ENCODE data around the gene USF3.

DNA sequence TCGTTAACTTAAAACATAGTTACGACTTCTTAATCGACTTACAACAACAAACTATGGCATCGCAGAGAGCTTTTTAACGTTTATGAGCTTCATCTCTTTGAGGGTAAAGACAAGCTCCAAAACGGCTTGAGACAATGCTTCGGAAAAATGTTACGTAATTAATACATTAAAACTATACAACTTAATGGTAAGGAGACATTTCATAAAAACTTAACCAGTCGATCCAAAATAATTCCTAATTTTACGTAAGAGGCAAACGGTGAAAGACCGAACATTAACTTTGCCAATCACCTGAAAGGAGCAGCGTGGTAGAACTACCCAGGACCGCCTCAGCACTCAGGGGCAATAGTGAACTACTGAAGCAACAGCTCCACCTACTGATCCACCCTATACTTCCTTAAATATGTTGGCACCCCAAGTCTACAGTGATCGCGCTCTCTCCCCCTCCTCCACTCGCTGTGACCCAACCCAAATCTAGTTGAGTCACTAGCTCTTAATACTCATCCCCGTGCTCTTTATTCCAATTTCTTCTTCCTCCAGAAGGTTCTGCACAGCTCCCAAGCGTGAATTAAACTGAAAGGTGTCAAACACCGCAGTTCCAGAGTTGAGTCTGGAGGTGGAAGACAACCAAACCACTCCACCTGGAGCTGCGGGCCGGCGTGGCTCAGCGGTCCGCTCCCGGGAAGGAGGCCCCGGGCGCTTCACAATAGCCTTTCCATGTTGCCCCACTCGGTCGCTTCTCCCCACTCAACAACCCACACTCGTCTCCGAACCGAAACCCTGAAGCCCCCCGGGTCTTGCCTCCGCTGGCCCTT lies 48.7 kb upstream of the USF3 start:
- TF ChIP-seq YY1 (IDR thresholded peaks at IDR 0.05; ENCODE audit: extremely low read depth, insufficient replicate concordance, low read depth, low read length) (no peak), POLR2A (IDR thresholded peaks at IDR 0.05; ENCODE audit: borderline replicate concordance, extremely low read depth, insufficient read depth, insufficient read length) (no peak), EZH2 (IDR thresholded peaks at IDR 0.05) (no peak), POLR2AphosphoS5 (IDR thresholded peaks at IDR 0.05; ENCODE audit: low read depth, low read length) (peak; percentile 47), CEBPB (IDR thresholded peaks at IDR 0.05; ENCODE audit: low read depth) (no peak), EGR1 (IDR thresholded peaks at IDR 0.05; ENCODE audit: low read depth) (no peak), EZH2phosphoT487 (IDR thresholded peaks at IDR 0.05; ENCODE audit: borderline replicate concordance) (no peak), ZFX (IDR thresholded peaks at IDR 0.05) (no peak), SP1 (IDR thresholded peaks at IDR 0.05; ENCODE audit: low read depth) (0 out of 2 replicates have a peak, but pooled peaks have one; percentile 16), TCF7L2 (IDR thresholded peaks at IDR 0.05; ENCODE audit: borderline replicate concordance, extremely low read depth, insufficient read depth, insufficient read length) (no peak), RAD21 (IDR thresholded peaks at IDR 0.05; ENCODE audit: low read depth) (peak; percentile 68), JUND (IDR thresholded peaks at IDR 0.05) (no peak)
- TF ChIP-seq, protein P1, sequence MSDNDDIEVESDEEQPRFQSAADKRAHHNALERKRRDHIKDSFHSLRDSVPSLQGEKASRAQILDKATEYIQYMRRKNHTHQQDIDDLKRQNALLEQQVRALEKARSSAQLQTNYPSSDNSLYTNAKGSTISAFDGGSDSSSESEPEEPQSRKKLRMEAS (IDR thresholded peaks at IDR 0.05): peak; percentile 64
- TF ChIP-seq, protein P2, sequence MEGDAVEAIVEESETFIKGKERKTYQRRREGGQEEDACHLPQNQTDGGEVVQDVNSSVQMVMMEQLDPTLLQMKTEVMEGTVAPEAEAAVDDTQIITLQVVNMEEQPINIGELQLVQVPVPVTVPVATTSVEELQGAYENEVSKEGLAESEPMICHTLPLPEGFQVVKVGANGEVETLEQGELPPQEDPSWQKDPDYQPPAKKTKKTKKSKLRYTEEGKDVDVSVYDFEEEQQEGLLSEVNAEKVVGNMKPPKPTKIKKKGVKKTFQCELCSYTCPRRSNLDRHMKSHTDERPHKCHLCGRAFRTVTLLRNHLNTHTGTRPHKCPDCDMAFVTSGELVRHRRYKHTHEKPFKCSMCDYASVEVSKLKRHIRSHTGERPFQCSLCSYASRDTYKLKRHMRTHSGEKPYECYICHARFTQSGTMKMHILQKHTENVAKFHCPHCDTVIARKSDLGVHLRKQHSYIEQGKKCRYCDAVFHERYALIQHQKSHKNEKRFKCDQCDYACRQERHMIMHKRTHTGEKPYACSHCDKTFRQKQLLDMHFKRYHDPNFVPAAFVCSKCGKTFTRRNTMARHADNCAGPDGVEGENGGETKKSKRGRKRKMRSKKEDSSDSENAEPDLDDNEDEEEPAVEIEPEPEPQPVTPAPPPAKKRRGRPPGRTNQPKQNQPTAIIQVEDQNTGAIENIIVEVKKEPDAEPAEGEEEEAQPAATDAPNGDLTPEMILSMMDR (IDR thresholded peaks at IDR 0.05 in 2 of 3, conservative IDR thresholded peaks at IDR 0.05 in 1 of 3; ENCODE audit: borderline replicate concordance in 1 of 3, insufficient read depth in 1 of 3, low read depth in 2 of 3, low read length in 2 of 3): peak; percentile 48 to 63 (median 62); a peak in 5 of 6 replicates
